Stimulated activated CD8-positive, alpha-beta memory T cell treated with anti-CD3 and anti-CD28 coated beads, Interleukin-15, amount 100 ng/mL, for 4 hours (primary cell): ENCODE results near the gene PDE4A.
A peak's percentile ranks its signal among the peaks of the same experiment; 100 is the strongest.
"Not testable (repeated sequence)": the region's sequence is repeated elsewhere in the genome, so short reads cannot be mapped to it uniquely, and the experiment has no call there.

ENCODE experiments used
- DNase-seq, 2 donors: peaks; one replicate each; pipeline ENCODE4 v3.0.0-alpha.2; 2020; ENCODE audit warnings: low read depth in 2 of 2

Gene PDE4A

GRCh38 chr19:10420444-10421239, at the start of gene PDE4A:
PDE4A (plus strand) TSS chr19:10420538; CDS start chr19:10420765, 227 bp downstream.
- no peak for DNase-seq

GRCh38 chr19:10372690-10373089, 47.6 kb upstream of the PDE4A start:
- no peak for DNase-seq

- DNase-seq = no peak
These were observed 45.4 kb upstream of the PDE4A start for GRCh38 chr19:10374931-10375330.

GRCh38 chr19:10377140-10377640, 43.1 kb upstream of the PDE4A start:
- DNase-seq = not testable (repeated sequence)

- no peak for DNase-seq
These were observed 42.2 kb upstream of the PDE4A start for GRCh38 chr19:10378124-10378523.

GRCh38 chr19:10379880-10380312, 40.4 kb upstream of the PDE4A start:
- DNase-seq = no peak

- DNase-seq = peak; percentile 88 to 90
These were observed 39.8 kb upstream of the PDE4A start, which contains the start of gene TYK2 for GRCh38 chr19:10380313-10381102. TYK2 (minus strand) TSS chr19:10380572; CDS start chr19:10378406, 2,166 bp downstream.

- not testable (repeated sequence) for DNase-seq
These were observed 37.2 kb upstream of the PDE4A start for GRCh38 chr19:10383223-10383499.

GRCh38 chr19:10384580-10384979, 35.8 kb upstream of the PDE4A start:
- DNase-seq = no peak

- peak; percentile 49 to 58 for DNase-seq
These were observed 31.4 kb upstream of the PDE4A start for GRCh38 chr19:10388957-10389356.

- no peak for DNase-seq
These were observed 30.5 kb upstream of the PDE4A start for GRCh38 chr19:10389863-10390262.

- peak in 1 of 2 donors; percentile 46 for DNase-seq
These were observed 29.6 kb upstream of the PDE4A start for GRCh38 chr19:10390652-10391286.

- no peak for DNase-seq
These were observed 28.2 kb upstream of the PDE4A start for GRCh38 chr19:10392120-10392519.

GRCh38 chr19:10393137-10393536, 27.2 kb upstream of the PDE4A start:
- no peak for DNase-seq

- DNase-seq = no peak
These were observed 25.3 kb upstream of the PDE4A start for GRCh38 chr19:10395003-10395402.

- no peak for DNase-seq
These were observed 24.9 kb upstream of the PDE4A start for GRCh38 chr19:10395436-10395835.

- no peak for DNase-seq
These were observed 24.4 kb upstream of the PDE4A start for GRCh38 chr19:10395917-10396316.

GRCh38 chr19:10398819-10399218, 21.5 kb upstream of the PDE4A start:
- no peak for DNase-seq

GRCh38 chr19:10399340-10399739, 21.0 kb upstream of the PDE4A start:
- not testable (repeated sequence) for DNase-seq

- DNase-seq = no peak
These were observed 20.5 kb upstream of the PDE4A start for GRCh38 chr19:10399878-10400277.

- no peak for DNase-seq
These were observed 17.8 kb upstream of the PDE4A start for GRCh38 chr19:10402441-10403038.
